ENCODE results near the gene FAM209A.

DNA sequence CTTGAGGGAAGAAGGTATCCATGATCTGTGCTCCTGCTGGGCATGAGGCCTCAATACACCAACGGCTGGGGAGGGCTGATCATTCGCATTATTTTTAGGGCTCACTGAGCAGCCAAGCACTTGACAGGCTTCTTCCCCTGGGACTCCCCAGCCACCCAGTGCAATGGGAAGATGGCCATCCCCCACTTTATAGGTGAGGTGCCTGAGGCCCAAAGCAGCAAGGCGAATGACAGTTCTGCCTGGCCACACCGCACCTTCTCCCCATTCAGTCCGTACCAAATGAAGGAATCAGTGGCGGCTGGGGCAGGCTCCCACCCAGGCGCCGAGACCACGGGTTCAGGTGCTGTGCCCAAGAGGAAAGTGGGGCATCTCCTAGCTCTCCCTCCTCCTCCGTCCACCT lies 4.4 kb upstream of the FAM209A start:
- no peak for TF ChIP-seq POLR2A (IDR thresholded peaks at IDR 0.05)
- TF ChIP-seq, protein P1, sequence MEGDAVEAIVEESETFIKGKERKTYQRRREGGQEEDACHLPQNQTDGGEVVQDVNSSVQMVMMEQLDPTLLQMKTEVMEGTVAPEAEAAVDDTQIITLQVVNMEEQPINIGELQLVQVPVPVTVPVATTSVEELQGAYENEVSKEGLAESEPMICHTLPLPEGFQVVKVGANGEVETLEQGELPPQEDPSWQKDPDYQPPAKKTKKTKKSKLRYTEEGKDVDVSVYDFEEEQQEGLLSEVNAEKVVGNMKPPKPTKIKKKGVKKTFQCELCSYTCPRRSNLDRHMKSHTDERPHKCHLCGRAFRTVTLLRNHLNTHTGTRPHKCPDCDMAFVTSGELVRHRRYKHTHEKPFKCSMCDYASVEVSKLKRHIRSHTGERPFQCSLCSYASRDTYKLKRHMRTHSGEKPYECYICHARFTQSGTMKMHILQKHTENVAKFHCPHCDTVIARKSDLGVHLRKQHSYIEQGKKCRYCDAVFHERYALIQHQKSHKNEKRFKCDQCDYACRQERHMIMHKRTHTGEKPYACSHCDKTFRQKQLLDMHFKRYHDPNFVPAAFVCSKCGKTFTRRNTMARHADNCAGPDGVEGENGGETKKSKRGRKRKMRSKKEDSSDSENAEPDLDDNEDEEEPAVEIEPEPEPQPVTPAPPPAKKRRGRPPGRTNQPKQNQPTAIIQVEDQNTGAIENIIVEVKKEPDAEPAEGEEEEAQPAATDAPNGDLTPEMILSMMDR (IDR thresholded peaks at IDR 0.05), result no peak

All from Peyer's patch (tissue), 4 donors.